GM20431 (cell line): ENCODE data around the gene NETO2.
"Not testable (repeated sequence)": the region's sequence is repeated elsewhere in the genome, so short reads cannot be mapped to it uniquely, and the experiment has no call there.

ENCODE experiments used
- in situ Hi-C: fragments of 300-500 bp; cut with MseI, MboI; formaldehyde crosslinking; loops from one replicate; pipeline ENCODE4 v1.15.0; 2020; ENCODE audit warnings: low sequenced_read_pairs; ENCODE audit not compliant: unreplicated experiment

NETO2 gene

DNA sequence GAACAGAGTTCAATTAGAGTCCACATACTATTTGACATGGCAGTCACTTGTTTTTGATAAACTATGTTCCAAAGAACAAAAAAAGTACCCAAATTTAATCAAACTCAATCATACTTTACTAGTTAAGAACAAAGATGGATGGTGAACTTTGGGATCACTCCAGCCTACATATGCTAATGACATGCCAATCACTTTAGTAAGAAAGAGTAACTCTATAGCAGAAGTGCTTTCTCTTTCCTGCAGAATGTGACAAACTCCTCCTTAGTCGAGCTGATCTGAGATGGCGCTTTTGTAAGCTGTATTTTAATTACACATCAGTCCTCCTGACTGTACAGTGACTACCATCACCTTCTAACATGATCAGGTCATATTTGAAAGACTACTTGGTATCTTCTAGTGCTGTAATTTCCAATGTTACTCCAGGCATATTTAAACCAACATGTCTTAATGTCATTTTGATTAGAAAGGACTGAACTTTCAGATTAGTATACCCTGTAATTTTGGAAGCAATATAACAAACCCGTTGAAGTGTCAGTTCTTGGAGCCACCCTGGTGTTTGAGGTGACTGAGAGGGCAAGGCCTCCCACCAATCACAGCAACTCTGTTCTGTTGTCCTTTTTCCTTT lies 4.1 kb downstream of the NETO2 start:
- in situ Hi-C loops, result loop anchor here (25.0 kb wide), 1 partner anchor 177 kb away; the partner anchor contains the start of gene DNAJA2

DNA sequence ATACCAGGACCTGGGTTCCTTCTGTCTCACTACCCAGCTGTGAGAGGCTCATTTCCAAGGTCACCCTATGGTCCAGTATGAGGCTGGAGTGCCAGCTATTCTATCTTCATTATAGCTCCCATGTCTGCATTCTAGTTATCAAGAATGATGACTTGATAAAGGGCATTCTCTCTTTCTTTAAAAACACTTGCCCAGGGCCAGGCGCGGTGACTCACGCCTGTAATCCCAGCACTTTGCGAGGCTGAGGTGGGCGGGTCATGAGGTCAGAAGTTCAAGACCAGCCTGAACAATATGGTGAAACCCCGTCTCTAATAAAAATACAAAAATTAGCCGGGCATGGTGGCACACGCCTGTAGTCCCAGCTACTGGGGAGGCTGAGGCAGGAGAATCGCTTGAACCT lies 5.8 kb downstream of the NETO2 start:
- in situ Hi-C loops, result loop anchor here (25.0 kb wide), 1 partner anchor 176 kb away; the partner anchor contains the start of gene DNAJA2

- in situ Hi-C loops, result loop anchor here (25.0 kb wide), 1 partner anchor 174 kb away; the partner anchor contains the start of gene DNAJA2
Observed at GRCh38 chr16:47136099-47136842, 7.5 kb downstream of the NETO2 start.

DNA sequence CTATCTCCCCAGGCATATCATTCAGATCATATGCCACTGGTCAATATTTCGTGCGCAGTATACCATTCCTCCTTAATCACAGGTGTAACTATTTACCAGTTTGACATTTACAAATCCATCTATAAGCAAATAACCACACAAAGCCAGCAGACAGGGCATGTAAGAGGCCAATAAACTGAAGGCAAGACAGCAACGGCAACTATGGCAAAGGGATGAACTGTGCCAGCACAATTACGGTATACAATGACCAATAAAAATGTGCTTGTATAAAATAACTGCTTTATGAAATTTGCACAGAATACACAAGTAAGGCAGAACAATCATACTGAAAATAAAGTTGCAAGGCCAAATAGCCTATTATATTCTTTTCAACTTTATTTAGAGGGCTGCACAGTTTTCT lies 9.2 kb downstream of the NETO2 start:
- in situ Hi-C loops, result loop anchor here (25.0 kb wide), 1 partner anchor 172 kb away; the partner anchor contains the start of gene DNAJA2

- in situ Hi-C loops, result loop anchor here (25.0 kb wide), 1 partner anchor 170 kb away; the partner anchor contains the start of gene DNAJA2
Observed at GRCh38 chr16:47132308-47132707, 11.4 kb downstream of the NETO2 start.

DNA sequence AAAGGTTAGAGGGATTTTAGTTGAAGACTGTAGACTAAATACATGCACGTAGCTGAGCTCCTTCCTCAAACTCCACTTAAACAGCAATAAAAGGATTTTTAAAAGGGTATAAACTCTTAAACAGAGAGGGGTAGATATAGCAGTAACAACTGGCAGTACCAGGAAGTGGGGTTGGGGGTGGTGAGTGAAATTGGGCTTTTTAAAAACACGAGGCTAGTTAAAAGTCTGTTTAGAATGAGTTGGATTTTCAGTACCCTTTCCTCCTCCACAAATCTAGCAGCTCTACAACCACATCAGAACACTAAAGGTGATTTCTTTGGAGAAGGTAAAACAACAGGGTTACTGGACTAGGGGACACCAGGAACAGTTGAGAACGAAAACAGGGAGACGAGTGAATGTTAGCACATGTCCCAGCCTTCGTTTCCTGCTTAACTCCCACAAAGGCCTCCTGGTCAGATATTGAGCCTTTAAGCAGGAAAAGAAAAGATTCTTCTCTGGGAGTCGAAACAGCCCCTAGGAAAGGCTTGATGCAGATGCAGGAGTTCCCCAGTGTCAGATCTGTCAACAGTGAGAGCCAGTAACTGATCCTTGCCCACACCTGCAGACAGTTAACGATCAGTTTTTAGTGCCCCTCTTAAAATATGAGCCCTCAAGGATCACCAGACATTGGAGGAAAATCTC lies 13.8 kb downstream of the NETO2 start:
- in situ Hi-C loops, result loop anchor here (25.0 kb wide), 1 partner anchor 168 kb away; the partner anchor contains the start of gene DNAJA2

GRCh38 chr16:47127541-47127940 lies 16.2 kb downstream of the NETO2 start:
- in situ Hi-C loops, result loop anchor here (25.0 kb wide), 1 partner anchor 165 kb away; the partner anchor contains the start of gene DNAJA2

DNA sequence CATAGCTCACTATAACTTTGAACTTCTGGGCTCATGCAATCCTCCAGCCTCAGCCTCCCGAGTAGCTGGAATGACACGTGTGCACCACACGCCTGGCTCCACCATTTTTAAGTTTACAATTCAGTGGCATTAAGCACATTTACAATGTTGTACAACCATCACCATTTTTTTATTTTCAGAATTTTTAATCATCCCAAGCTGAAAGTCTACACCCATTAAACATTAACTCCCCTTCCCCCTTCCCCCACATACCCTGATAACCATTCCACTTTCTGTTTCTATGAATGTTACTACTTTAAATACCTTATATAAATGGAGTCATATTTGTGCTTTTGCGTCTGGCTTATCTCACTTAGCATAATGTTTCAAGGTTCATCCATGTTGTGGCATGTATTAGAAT lies 18.0 kb downstream of the NETO2 start:
- in situ Hi-C loops, result loop anchor here (25.0 kb wide), 1 partner anchor 163 kb away; the partner anchor contains the start of gene DNAJA2

DNA sequence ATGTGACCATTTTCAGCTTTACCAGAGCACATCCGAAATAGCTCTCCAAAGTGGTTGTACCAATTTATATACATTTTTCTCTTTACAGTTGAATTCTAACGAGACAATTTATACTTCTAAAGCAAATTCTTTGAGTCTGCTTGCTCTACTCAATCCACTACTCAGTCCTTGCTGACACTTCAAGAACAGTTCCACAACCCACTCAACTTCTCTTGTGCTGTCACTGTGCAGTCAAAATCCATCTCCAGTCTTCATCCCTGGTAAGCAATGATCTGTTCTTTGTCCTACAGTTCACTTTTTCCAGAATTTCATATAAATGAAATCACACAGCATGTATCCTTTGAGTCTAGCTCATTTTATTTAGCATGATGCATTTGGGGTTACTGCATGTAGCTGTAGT lies 30.6 kb downstream of the NETO2 start:
- in situ Hi-C loops, result no loop called here

DNA sequence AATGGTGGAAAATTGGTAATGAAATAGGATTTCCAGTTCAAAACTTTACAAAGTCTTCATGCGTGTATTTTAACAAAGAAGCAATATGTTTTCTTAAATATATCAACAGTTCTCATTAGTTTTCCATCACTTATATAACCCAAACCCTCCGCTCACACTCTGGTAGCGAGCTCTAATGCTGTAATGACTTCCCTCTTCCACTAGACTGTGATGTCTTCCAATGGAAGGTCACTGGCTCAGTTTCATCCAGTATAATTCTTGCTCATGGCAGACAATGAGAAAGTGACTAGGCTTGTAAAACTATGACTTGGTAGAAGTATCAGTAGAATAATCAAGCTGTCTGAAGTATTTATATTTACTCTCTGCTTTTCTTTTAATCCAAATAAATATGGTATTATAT lies 32.8 kb downstream of the NETO2 start:
- in situ Hi-C loops, result no loop called here

- in situ Hi-C loops, result no loop called here
Observed at GRCh38 chr16:47109361-47109760, 34.4 kb downstream of the NETO2 start.

GRCh38 chr16:47102921-47103320 lies 40.8 kb downstream of the NETO2 start:
- in situ Hi-C loops, result not testable (repeated sequence)

DNA sequence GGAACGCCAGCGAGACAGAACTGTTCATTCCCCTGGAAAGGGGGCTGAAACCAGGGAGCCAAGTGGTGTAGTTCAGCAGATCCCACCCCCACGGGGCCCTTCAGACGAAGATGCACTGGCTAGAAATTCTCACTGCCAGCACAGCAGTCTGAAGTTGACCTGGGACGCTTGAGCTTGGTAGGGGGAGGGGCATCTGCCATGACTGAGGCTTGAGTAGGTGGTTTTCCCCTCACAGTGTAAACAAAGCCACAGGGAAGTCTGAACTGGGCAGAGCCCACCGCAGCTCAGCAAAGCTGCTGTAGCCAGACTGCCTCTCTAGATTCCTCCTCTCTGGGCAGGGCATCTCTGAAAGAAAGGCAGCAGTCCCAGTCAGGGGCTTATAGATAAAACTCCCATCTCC lies 46.6 kb downstream of the NETO2 start:
- in situ Hi-C loops, result not testable (repeated sequence)

- in situ Hi-C loops, result no loop called here
Observed at GRCh38 chr16:47096297-47096696, 47.4 kb downstream of the NETO2 start.

- in situ Hi-C loops, result no loop called here
Observed at GRCh38 chr16:47084198-47084597, 59.5 kb downstream of the NETO2 start.

GRCh38 chr16:47082099-47082865 lies 61.5 kb downstream of the NETO2 start:
- in situ Hi-C loops, result no loop called here

DNA sequence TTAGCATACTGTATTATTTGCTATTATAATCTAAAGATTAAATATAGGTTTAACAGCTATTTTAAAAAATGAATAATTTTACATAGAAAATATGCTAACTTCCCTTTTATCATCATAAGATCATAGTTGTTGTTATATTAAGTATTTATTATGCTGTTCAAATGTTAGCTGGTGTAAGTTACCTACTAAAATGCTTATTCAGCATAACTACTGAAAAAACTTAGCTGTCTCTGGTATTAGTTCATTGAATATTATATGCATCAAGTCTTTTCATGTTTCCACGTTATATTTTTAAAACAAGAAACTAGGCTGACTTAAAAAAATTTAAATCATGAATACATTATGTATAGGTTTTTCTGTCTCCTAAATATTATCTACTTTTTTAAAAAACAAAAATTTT lies 62.6 kb downstream of the NETO2 start:
- in situ Hi-C loops, result no loop called here

DNA sequence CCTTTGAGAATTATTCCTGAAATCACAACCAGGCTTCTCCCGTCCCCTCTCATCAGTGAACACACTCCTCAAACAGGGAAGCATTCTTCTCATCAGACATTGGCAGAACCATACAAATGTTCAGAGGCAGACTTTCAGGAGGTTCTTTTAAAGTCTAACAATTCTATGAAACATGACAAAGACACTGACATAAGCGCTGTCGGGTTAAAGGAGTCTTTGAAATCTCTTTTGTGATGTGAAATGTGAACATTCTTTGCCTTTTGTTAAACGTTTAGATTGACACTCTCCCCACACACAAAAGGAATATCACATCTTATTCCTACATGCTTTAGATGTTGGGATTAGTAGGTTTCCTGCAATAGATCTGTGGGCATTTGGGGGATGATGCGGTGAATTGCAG lies 63.9 kb downstream of the NETO2 start:
- in situ Hi-C loops, result no loop called here

DNA sequence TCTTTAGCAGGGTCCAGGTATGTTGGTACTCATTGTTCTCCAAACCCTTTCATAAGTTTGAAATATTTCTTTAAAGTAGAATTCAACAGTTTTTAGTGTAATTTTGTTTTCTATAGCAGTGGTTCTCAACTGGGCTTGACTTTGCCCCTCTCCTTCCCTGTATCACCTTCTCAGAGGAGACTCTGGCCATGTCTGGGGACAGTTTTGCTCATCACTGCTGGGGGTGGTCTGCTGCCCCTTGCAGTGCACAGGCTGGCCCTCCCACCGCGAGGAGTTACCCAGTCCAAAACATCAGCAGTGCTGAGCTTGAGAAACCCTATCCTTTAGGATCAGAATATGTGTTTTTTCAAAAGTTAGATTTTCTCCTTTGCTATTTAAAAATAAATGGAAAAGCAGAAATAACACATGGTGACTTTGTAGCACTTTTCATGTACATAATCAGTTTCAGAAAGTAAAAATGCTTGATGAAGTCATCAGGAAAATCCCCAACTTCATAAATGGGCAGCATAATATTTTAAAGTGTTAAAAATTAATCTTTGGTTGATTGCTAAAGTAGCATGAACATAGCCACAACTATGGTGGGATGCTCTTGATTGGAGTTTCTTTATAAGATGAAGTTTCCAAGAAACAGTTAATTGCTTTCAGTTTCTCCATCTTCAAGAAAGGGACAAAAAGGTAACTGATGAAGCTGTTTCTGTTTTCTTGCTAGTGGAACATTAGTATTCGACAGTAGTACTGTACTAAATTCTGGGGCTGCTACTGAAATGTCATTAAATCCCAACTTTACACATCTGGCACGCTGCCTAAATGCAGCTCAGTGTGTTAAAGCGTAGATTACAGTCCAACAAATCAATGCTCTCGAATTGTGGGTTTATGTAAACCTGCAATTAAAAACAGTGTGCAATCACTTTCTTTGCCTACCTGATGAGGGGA lies 70.3 kb downstream of the NETO2 start:
- in situ Hi-C loops, result no loop called here
